Measurements from ENCODE around the gene OS9. TPM values are rescaled to one million over a fixed set of nuclear protein-coding genes. Genes with fewer than 3 reads are reported as not detected.
"Not testable (repeated sequence)": the region's sequence is repeated elsewhere in the genome, so short reads cannot be mapped to it uniquely, and the experiment has no call there.

Gene OS9
- total RNA-seq, 2 donors from 2014 or later: 167 to 213 TPM

- 89 to 100% methylated on average over 3 of the region's 3 CpGs for WGBS, 2 donors
- intact Hi-C loops (cut with DNase I): loop anchor here (10.0 kb wide), 1 partner anchor 1728 kb away; no protein-coding TSS in a partner anchor
- peaks cover 0 to 19% of the 10 kb centered on the region in 2 donors for H3K36me3 ChIP-seq (replicated peaks in 1 of 2; ENCODE audit: insufficient read depth in 1 of 2, low read depth in 2 of 2)
Observed at GRCh38 chr12:57712701-57713100, 18.8 kb downstream of the OS9 start.

GRCh38 chr12:57713209-57713608, 19.3 kb downstream of the OS9 start:
- no peaks in the 10 kb centered on the region for H3K9me3 ChIP-seq
- no peak for TF ChIP-seq POLR2A (IDR thresholded peaks at IDR 0.05)
- TF ChIP-seq CTCF (IDR thresholded peaks at IDR 0.05): no peak
- H3K27ac ChIP-seq: no peak overlapping the region
- WGBS, 2 donors: 95 to 98% methylated on average over 4 to 5 of the region's 5 CpGs
- H3K36me3 ChIP-seq (replicated peaks in 1 of 2; ENCODE audit: insufficient read depth in 1 of 2, low read depth in 2 of 2): peaks cover 0 to 22% of the 10 kb centered on the region in 2 donors
- H3K4me3 ChIP-seq: no peak overlapping the region
- intact Hi-C loops (cut with DNase I): loop anchor here (10.0 kb wide), 1 partner anchor 1728 kb away; no protein-coding TSS in a partner anchor
- ATAC-seq: no peak
- DNase-seq: no peak
- H3K27me3 ChIP-seq: no peaks in the 10 kb centered on the region
- H3K4me1 ChIP-seq: no peaks in the 10 kb centered on the region

More at GRCh38 chr12:57712701-57713100, 18.8 kb downstream of the OS9 start:
- no peak overlapping the region for H3K27ac ChIP-seq
- no peaks in the 10 kb centered on the region for H3K9me3 ChIP-seq
- H3K4me3 ChIP-seq: no peak overlapping the region
- no peak for TF ChIP-seq CTCF (IDR thresholded peaks at IDR 0.05)
- TF ChIP-seq POLR2A (IDR thresholded peaks at IDR 0.05): no peak
- no peak for DNase-seq
- no peaks in the 10 kb centered on the region for H3K27me3 ChIP-seq
- no peaks in the 10 kb centered on the region for H3K4me1 ChIP-seq
- no peak for ATAC-seq

- 95 to 98% methylated on average over 6 of the region's 6 CpGs for WGBS, 2 donors
- not testable (repeated sequence) for ATAC-seq, H3K27ac ChIP-seq, DNase-seq, H3K4me3 ChIP-seq, H3K4me1 ChIP-seq, H3K9me3 ChIP-seq, H3K27me3 ChIP-seq
- intact Hi-C loops (cut with DNase I): loop anchor here (10.0 kb wide), 1 partner anchor 1730 kb away; no protein-coding TSS in a partner anchor
- H3K36me3 ChIP-seq (replicated peaks in 1 of 2; ENCODE audit: insufficient read depth in 1 of 2, low read depth in 2 of 2): peaks cover 6 to 36% of the 10 kb centered on the region in 2 donors
Observed at GRCh38 chr12:57715036-57715748, 21.3 kb downstream of the OS9 start.

- no peak overlapping the region for H3K4me3 ChIP-seq
- no peaks in the 10 kb centered on the region for H3K27me3 ChIP-seq
- DNase-seq (no peak), ATAC-seq (no peak)
- 89 to 95% methylated on average over 12 of the region's 12 CpGs for WGBS, 2 donors
- no peak overlapping the region for H3K27ac ChIP-seq
- TF ChIP-seq CTCF (IDR thresholded peaks at IDR 0.05) (no peak), POLR2A (IDR thresholded peaks at IDR 0.05) (no peak)
- intact Hi-C loops (cut with DNase I): loop anchor here (10.0 kb wide), 1 partner anchor 1731 kb away; no protein-coding TSS in a partner anchor
- H3K4me1 ChIP-seq: no peaks in the 10 kb centered on the region
- H3K9me3 ChIP-seq: no peaks in the 10 kb centered on the region
- peaks cover 6 to 39% of the 10 kb centered on the region in 2 donors for H3K36me3 ChIP-seq (replicated peaks in 1 of 2; ENCODE audit: insufficient read depth in 1 of 2, low read depth in 2 of 2)
Observed at GRCh38 chr12:57715786-57716185, 21.9 kb downstream of the OS9 start.

- Histone ChIP-seq H3K9me3 (no peaks in the 10 kb centered on the region), H3K27ac (no peak overlapping the region), H3K27me3 (no peaks in the 10 kb centered on the region), H3K4me3 (no peak overlapping the region), H3K36me3 (replicated peaks in 1 of 2; ENCODE audit: insufficient read depth in 1 of 2, low read depth in 2 of 2) (peaks cover 6 to 39% of the 10 kb centered on the region in 2 donors), H3K4me1 (no peaks in the 10 kb centered on the region)
- intact Hi-C loops (cut with DNase I): loop anchor here (10.0 kb wide), 1 partner anchor 1732 kb away; no protein-coding TSS in a partner anchor
- TF ChIP-seq CTCF (IDR thresholded peaks at IDR 0.05) (no peak), POLR2A (IDR thresholded peaks at IDR 0.05) (no peak)
- ATAC-seq (no peak), DNase-seq (no peak)
- WGBS, 2 donors: 96 to 100% methylated on average over 1 to 4 of the region's 4 CpGs
Observed at GRCh38 chr12:57716305-57716704, 22.4 kb downstream of the OS9 start.

Data from body of pancreas (tissue), 4 donors.